Measurements from ENCODE around the gene MIB2. TPM values are rescaled to one million over a fixed set of nuclear protein-coding genes. Genes with fewer than 3 reads are reported as not detected.

Gene MIB2
- total RNA-seq, 4 donors from 2014 or later: 94.2 to 346 (median 224) TPM

GRCh38 chr1:1578371-1578940, 36.8 kb upstream of the MIB2 start:
- H3K4me3 ChIP-seq: no peak overlapping the region
- in situ Hi-C loops (cut with MboI; ENCODE audit: low pct_ligation_motif_present in 1 of 4, low pct_unique_long_range_greater_than_20kb in 1 of 4, low sequenced_read_pairs in 3 of 4): no loop called here
- no peak overlapping the region for H3K27ac ChIP-seq
- intact Hi-C loops (cut with DNase I; ENCODE audit: low total_unique reads): loop anchor here (5.0 kb wide), 1 partner anchor 239 kb away; no protein-coding TSS in a partner anchor
- WGBS, 2 donors (ENCODE audit: low coverage in 1 of 2): 80 to 85% methylated on average over 1 to 10 of the region's 13 CpGs
- TF ChIP-seq POLR2AphosphoS5 (IDR thresholded peaks at IDR 0.05) (no peak), CTCF (IDR thresholded peaks at IDR 0.05) (no peak), EP300 (IDR thresholded peaks at IDR 0.05; ENCODE audit: low read depth) (no peak), POLR2A (IDR thresholded peaks at IDR 0.05) (no peak)
- no peaks in the 10 kb centered on the region for H3K9me3 ChIP-seq
- H3K4me1 ChIP-seq: peaks cover 5 to 18% (median 12%) of the 10 kb centered on the region in 4 donors
- no peaks in the 10 kb centered on the region for H3K36me3 ChIP-seq
- no peak for DNase-seq
- H3K27me3 ChIP-seq: peaks cover 38% of the 10 kb centered on the region

- no peaks in the 10 kb centered on the region for H3K9me3 ChIP-seq
- no peak overlapping the region for H3K4me3 ChIP-seq
- intact Hi-C loops (cut with DNase I; ENCODE audit: low total_unique reads): no loop called here
- H3K36me3 ChIP-seq: no peaks in the 10 kb centered on the region
- in situ Hi-C loops (cut with MboI; ENCODE audit: low pct_ligation_motif_present in 1 of 4, low pct_unique_long_range_greater_than_20kb in 1 of 4, low sequenced_read_pairs in 3 of 4): no loop called here
- no peaks in the 10 kb centered on the region for H3K4me1 ChIP-seq
- WGBS, 2 donors (ENCODE audit: low coverage in 1 of 2): 56 to 69% methylated on average over 2 to 9 of the region's 9 CpGs
- peaks cover 61% of the 10 kb centered on the region for H3K27me3 ChIP-seq
- no peak overlapping the region for H3K27ac ChIP-seq
- no peak for TF ChIP-seq POLR2AphosphoS5 (IDR thresholded peaks at IDR 0.05)
- TF ChIP-seq POLR2A (IDR thresholded peaks at IDR 0.05): no peak
- no peak for TF ChIP-seq CTCF (IDR thresholded peaks at IDR 0.05)
- no peak for TF ChIP-seq EP300 (IDR thresholded peaks at IDR 0.05; ENCODE audit: low read depth)
- DNase-seq: no peak
Measured at GRCh38 chr1:1582585-1583346, 32.5 kb upstream of the MIB2 start.

- no peak for DNase-seq
- intact Hi-C loops (cut with DNase I; ENCODE audit: low total_unique reads): no loop called here
- in situ Hi-C loops (cut with MboI; ENCODE audit: low pct_ligation_motif_present in 1 of 4, low pct_unique_long_range_greater_than_20kb in 1 of 4, low sequenced_read_pairs in 3 of 4): no loop called here
- Histone ChIP-seq H3K36me3 (no peaks in the 10 kb centered on the region), H3K9me3 (no peaks in the 10 kb centered on the region), H3K4me3 (no peak overlapping the region), H3K27ac (no peak overlapping the region), H3K4me1 (no peaks in the 10 kb centered on the region), H3K27me3 (peaks cover 65% of the 10 kb centered on the region)
- TF ChIP-seq POLR2AphosphoS5 (IDR thresholded peaks at IDR 0.05) (no peak), POLR2A (IDR thresholded peaks at IDR 0.05) (no peak), EP300 (IDR thresholded peaks at IDR 0.05; ENCODE audit: low read depth) (no peak), CTCF (IDR thresholded peaks at IDR 0.05) (no peak)
- 65 to 89% methylated on average over 4 to 23 of the region's 23 CpGs for WGBS, 2 donors (ENCODE audit: low coverage in 1 of 2)
Measured at GRCh38 chr1:1583347-1584010, 31.8 kb upstream of the MIB2 start.

GRCh38 chr1:1591452-1591851, 23.8 kb upstream of the MIB2 start:
- Histone ChIP-seq H3K4me1 (no peaks in the 10 kb centered on the region), H3K4me3 (no peak overlapping the region), H3K36me3 (no peaks in the 10 kb centered on the region), H3K27ac (no peak overlapping the region), H3K9me3 (no peaks in the 10 kb centered on the region), H3K27me3 (peaks cover 29% of the 10 kb centered on the region)
- in situ Hi-C loops (cut with MboI; ENCODE audit: low pct_ligation_motif_present in 1 of 4, low pct_unique_long_range_greater_than_20kb in 1 of 4, low sequenced_read_pairs in 3 of 4): no loop called here
- no peak for TF ChIP-seq EP300 (IDR thresholded peaks at IDR 0.05; ENCODE audit: low read depth)
- no peak for TF ChIP-seq CTCF (IDR thresholded peaks at IDR 0.05)
- no peak for TF ChIP-seq POLR2A (IDR thresholded peaks at IDR 0.05)
- TF ChIP-seq POLR2AphosphoS5 (IDR thresholded peaks at IDR 0.05): no peak
- 81 to 92% methylated on average over 5 to 13 of the region's 13 CpGs for WGBS, 2 donors (ENCODE audit: low coverage in 1 of 2)
- intact Hi-C loops (cut with DNase I; ENCODE audit: low total_unique reads): no loop called here
- no peak for DNase-seq

All from transverse colon (tissue), 4 donors.